ENCODE measurements around the gene PRSS33.

Gene PRSS33

DNA sequence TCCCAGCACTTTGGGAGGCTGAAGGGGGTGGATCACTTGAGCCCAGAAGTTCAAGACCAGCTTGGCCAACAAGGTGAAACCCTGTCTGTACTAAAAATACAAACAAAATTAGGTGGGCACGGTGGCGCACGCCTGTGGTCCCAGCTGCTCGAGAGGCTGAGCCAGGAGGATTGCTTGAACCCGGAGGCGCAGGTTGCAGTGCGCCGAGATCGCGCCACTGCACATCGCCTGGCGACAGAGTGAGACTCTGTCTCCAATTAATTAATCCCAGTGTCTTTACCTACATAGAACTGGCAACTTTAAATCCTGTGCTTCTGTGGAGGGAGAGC lies 8.8 kb downstream of the PRSS33 start:
- Histone ChIP-seq H3K4me3 (ENCODE audit: low read length) (no peak overlapping the region), H3K9ac (ENCODE audit: low read length) (peak overlapping the region; percentile 99), H3K27ac (ENCODE audit: low read depth, low read length) (no peak overlapping the region), H2BK15ac (replicated peaks; ENCODE audit: low read depth) (no peak overlapping the region), H3K18ac (ENCODE audit: low read length) (no peak overlapping the region), H3K4me2 (ENCODE audit: low read length) (no peak overlapping the region), H3K4me1 (ENCODE audit: control insufficient read depth, low read depth, low read length) (peaks cover 4% of the 10 kb centered on the region), H3K4ac (ENCODE audit: low read depth, low read length) (no peak overlapping the region), H3K79me1 (ENCODE audit: low read length) (peaks cover 11% of the 10 kb centered on the region), H2BK120ac (ENCODE audit: low read depth, low read length) (no peak overlapping the region), H3K23ac (ENCODE audit: low read length) (no peak overlapping the region), H2AK5ac (ENCODE audit: low read length) (no peak overlapping the region), H2BK5ac (ENCODE audit: low read length) (no peak overlapping the region), H4K8ac (ENCODE audit: low read depth, low read length) (no peak overlapping the region), H3K36me3 (ENCODE audit: control insufficient read depth, insufficient read depth, low read length) (no peaks in the 10 kb centered on the region), H3K56ac (ENCODE audit: low read length) (peak overlapping the region; percentile 100), H3K79me2 (ENCODE audit: control insufficient read depth, insufficient read depth, low read length) (peaks cover 17% of the 10 kb centered on the region), H3K27me3 (ENCODE audit: insufficient read depth, low read length, poor library complexity) (no peaks in the 10 kb centered on the region), H4K5ac (ENCODE audit: low read length) (no peak overlapping the region)
- WGBS (ENCODE audit: extremely low coverage, insufficient coverage, low lambda C conversion rate), result no CpG with 5 or more reads among the region's 12 CpGs
- DNase-seq, result no peak

DNA sequence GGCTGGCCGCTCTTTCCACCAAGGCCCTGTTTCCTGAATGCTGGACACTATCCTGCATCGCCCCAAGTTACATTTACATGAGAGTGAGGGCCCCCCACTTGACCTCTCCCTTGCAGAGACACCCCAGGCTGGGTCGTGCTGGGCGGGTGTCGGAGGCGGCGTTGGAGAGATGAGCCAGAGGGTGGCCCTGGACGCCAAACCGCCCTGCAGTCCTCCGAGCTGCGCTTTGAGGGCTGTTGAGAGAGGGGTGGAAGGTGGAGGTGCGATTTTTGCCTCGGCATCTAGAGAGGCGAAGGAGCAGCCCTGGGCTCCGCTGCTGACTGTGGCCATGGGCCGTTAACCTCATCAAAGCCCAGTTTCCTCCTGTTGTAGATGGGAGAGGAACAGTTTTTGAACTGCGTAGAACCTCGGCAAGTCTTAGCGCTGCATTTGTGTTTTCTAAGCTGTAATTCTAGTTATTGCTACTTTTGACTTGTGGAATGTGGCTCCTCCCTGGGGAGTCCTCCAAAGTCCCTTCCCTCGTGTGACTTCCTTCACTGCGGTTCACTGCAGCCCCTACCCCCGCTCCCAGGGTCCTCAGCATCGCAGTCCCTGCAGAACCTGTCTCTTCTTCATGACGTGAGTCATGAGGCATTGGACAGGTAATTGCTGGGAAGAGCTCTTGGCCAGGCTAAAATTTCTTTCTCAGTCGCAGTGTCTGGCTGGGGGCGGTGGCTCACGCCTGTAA lies 9.3 kb downstream of the PRSS33 start:
- Histone ChIP-seq H3K27me3 (ENCODE audit: insufficient read depth, low read length, poor library complexity) (no peaks in the 10 kb centered on the region), H3K56ac (ENCODE audit: low read length) (peak overlapping the region; percentile 100), H2BK15ac (replicated peaks; ENCODE audit: low read depth) (no peak overlapping the region), H3K79me2 (ENCODE audit: control insufficient read depth, insufficient read depth, low read length) (peaks cover 17% of the 10 kb centered on the region), H3K4me3 (ENCODE audit: low read length) (peak overlapping the region; percentile 98), H4K5ac (ENCODE audit: low read length) (peak overlapping the region; percentile 7), H3K27ac (ENCODE audit: low read depth, low read length) (peak overlapping the region; percentile 93), H3K4ac (ENCODE audit: low read depth, low read length) (peak overlapping the region; percentile 83), H3K36me3 (ENCODE audit: control insufficient read depth, insufficient read depth, low read length) (no peaks in the 10 kb centered on the region), H3K9ac (ENCODE audit: low read length) (peak overlapping the region; percentile 99), H3K4me1 (ENCODE audit: control insufficient read depth, low read depth, low read length) (peaks cover 4% of the 10 kb centered on the region), H2BK120ac (ENCODE audit: low read depth, low read length) (peak overlapping the region; percentile 8), H3K23ac (ENCODE audit: low read length) (peak overlapping the region; percentile 100), H4K8ac (ENCODE audit: low read depth, low read length) (no peak overlapping the region), H2BK5ac (ENCODE audit: low read length) (peak overlapping the region; percentile 96), H3K4me2 (ENCODE audit: low read length) (peak overlapping the region; percentile 91), H2AK5ac (ENCODE audit: low read length) (peak overlapping the region; percentile 84), H3K79me1 (ENCODE audit: low read length) (peaks cover 11% of the 10 kb centered on the region), H3K18ac (ENCODE audit: low read length) (peak overlapping the region; percentile 97)
- no CpG with 5 or more reads among the region's 27 CpGs for WGBS (ENCODE audit: extremely low coverage, insufficient coverage, low lambda C conversion rate)
- DNase-seq, result peak; percentile 79

DNA sequence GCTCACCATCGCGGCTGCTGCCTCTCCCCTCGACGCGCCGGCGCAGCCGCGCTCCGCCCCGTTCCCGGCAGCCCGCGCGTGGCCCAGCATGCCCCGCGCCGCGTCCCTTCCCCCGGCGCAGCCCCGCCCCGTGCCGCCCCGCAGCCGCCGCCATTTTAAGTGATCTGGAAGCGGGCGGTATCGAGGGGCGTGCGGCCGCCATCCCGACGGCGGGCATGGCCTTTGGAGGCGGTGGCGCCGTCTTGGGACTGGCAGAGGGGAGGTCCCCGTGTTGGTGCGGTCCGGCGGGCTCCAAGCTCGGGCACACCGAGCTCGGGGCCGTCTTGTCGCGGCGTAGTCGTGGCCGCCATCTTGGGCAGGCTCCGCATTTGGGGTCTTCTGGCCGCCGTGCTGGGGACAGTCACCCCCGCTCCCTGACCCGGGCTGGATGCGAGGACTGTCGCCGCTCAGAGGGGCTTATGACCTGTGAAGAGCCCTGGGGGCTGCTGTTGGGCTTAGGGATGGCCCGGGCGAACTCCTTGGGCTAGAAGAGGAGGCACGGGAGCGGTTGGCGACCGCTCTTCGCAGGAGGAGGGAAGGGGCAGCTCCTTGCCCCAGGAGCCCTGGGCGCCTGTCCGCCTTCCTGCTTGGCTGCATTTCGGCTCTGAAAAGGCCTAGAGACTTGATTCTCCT lies 10.0 kb downstream of the PRSS33 start, which contains the start of gene ELOB:
Gene ELOB, minus strand, starts transcription at position 50 of the 672 bp plus-strand sequence. Its CDS starts 41 bp downstream, at position 9.
- DNase-seq, result peak; percentile 90
- no CpG with 5 or more reads among the region's 70 CpGs for whole genome bisulfite sequencing (ENCODE audit: extremely low coverage, insufficient coverage, low lambda C conversion rate)
- H2BK15ac ChIP-seq (replicated peaks; ENCODE audit: low read depth), result no peak within 1 kb of the TSS

DNA sequence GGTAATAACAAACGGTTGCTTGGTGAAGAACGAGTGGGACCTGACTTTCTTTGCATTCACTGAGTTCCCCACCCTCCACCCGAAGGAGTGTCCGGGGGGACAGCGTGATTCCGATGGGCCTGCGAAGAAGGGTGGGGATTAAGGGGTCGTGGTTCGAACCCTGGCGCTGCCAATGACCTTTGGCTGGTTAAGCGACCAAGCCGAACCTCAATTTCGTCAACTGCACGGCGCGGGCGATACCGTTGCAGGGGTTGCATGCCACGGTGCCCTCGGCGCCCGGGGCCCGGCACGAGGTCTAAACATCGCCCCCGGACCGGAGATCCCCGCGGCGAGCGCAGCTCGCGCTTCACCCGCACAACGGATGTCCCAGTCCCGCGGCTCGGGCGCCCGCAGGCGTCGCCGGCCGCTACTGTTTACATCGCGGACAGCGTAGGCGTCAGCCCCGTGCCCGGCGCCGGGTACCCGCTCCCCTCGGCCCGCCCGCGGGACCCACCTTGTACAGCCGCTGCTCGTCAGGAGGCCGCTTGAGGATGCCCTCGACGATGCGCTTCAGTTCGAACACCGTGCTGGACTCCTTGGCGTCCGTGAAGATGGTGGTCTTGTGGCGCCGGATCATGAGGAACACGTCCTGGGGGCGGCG lies 10.7 kb downstream of the PRSS33 start:
- Histone ChIP-seq H3K4me3 (ENCODE audit: low read length) (peak overlapping the region; percentile 74), H3K56ac (ENCODE audit: low read length) (peak overlapping the region; percentile 94), H4K8ac (ENCODE audit: low read depth, low read length) (peak overlapping the region; percentile 29)

More for the DNA sequence above, 10.0 kb downstream of the PRSS33 start, which contains the start of gene ELOB:
- H3K36me3 ChIP-seq (ENCODE audit: control insufficient read depth, insufficient read depth, low read length), result peaks cover 1% of the 10 kb centered on the region
- H4K5ac ChIP-seq (ENCODE audit: low read length), result peak within 1 kb of the TSS; percentile 7
- peaks cover 4% of the 10 kb centered on the region for H3K4me1 ChIP-seq (ENCODE audit: control insufficient read depth, low read depth, low read length)
- H2BK120ac ChIP-seq (ENCODE audit: low read depth, low read length), result peak within 1 kb of the TSS; percentile 8
- peak within 1 kb of the TSS; percentile 97 for H3K18ac ChIP-seq (ENCODE audit: low read length)
- H3K4me2 ChIP-seq (ENCODE audit: low read length), result peak within 1 kb of the TSS; percentile 91
- peaks cover 11% of the 10 kb centered on the region for H3K79me1 ChIP-seq (ENCODE audit: low read length)
- peaks cover 17% of the 10 kb centered on the region for H3K79me2 ChIP-seq (ENCODE audit: control insufficient read depth, insufficient read depth, low read length)
- H3K23ac ChIP-seq (ENCODE audit: low read length), result peak within 1 kb of the TSS; percentile 100
- H3K56ac ChIP-seq (ENCODE audit: low read length), result peak within 1 kb of the TSS; percentile 100
- H3K27me3 ChIP-seq (ENCODE audit: insufficient read depth, low read length, poor library complexity), result no peaks in the 10 kb centered on the region
- peak within 1 kb of the TSS; percentile 95 for H2AK5ac ChIP-seq (ENCODE audit: low read length)
- peak within 1 kb of the TSS; percentile 83 for H3K4ac ChIP-seq (ENCODE audit: low read depth, low read length)
- H3K27ac ChIP-seq (ENCODE audit: low read depth, low read length), result peak within 1 kb of the TSS; percentile 93
- peak within 1 kb of the TSS; percentile 96 for H2BK5ac ChIP-seq (ENCODE audit: low read length)
- peak within 1 kb of the TSS; percentile 98 for H3K4me3 ChIP-seq (ENCODE audit: low read length)
- H3K9ac ChIP-seq (ENCODE audit: low read length), result peak within 1 kb of the TSS; percentile 99
- H4K8ac ChIP-seq (ENCODE audit: low read depth, low read length), result peak within 1 kb of the TSS; percentile 98

DNA sequence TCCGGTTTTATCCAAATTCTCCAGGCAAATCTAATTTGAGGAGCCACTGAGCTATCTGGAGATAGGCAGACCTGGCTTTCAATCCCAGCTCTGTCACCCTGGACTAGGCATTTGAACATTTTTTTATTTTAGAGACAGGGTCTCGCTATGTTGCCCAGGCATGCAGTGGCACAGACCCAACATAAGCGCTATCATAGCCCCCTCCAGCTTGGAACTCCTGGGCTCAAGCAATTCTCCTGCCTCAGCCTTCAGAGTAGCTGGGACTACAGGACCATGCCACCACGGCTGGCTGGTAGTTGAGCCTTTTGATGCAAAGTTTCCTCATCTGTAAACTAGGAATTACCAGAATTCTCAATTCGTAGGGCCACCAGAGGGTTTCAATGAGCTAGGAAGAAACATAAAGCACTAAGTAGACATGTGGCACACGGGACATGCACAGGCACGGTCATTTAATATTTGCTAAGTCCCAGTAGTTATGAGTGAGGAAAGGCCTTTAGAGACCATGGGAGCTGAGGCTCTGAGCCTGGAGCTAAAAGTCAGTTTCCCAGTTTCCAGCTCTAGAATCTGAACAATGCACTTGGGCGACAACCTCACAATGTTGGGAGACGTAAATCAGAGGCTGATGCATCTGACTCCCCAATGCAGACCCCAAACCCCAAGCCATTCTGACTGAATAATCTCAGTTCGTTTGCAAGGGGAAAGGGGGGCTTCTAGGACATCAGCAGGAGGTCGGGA lies 11.4 kb downstream of the PRSS33 start:
- Histone ChIP-seq H3K4ac (ENCODE audit: low read depth, low read length) (no peak overlapping the region), H3K4me3 (ENCODE audit: low read length) (peak overlapping the region; percentile 74), H3K4me2 (ENCODE audit: low read length) (peak overlapping the region; percentile 64), H3K23ac (ENCODE audit: low read length) (peak overlapping the region; percentile 66), H3K79me2 (ENCODE audit: control insufficient read depth, insufficient read depth, low read length) (peaks cover 17% of the 10 kb centered on the region), H3K4me1 (ENCODE audit: control insufficient read depth, low read depth, low read length) (peaks cover 4% of the 10 kb centered on the region), H2AK5ac (ENCODE audit: low read length) (no peak overlapping the region), H3K79me1 (ENCODE audit: low read length) (peaks cover 11% of the 10 kb centered on the region), H4K5ac (ENCODE audit: low read length) (no peak overlapping the region), H3K27me3 (ENCODE audit: insufficient read depth, low read length, poor library complexity) (no peaks in the 10 kb centered on the region), H2BK15ac (replicated peaks; ENCODE audit: low read depth) (no peak overlapping the region), H3K27ac (ENCODE audit: low read depth, low read length) (no peak overlapping the region), H3K18ac (ENCODE audit: low read length) (no peak overlapping the region), H2BK5ac (ENCODE audit: low read length) (no peak overlapping the region), H4K8ac (ENCODE audit: low read depth, low read length) (no peak overlapping the region), H2BK120ac (ENCODE audit: low read depth, low read length) (no peak overlapping the region), H3K9ac (ENCODE audit: low read length) (peak overlapping the region; percentile 84), H3K56ac (ENCODE audit: low read length) (peak overlapping the region; percentile 94), H3K36me3 (ENCODE audit: control insufficient read depth, insufficient read depth, low read length) (peaks cover 10% of the 10 kb centered on the region)
- WGBS (ENCODE audit: extremely low coverage, insufficient coverage, low lambda C conversion rate), result no CpG with 5 or more reads among the region's 11 CpGs
- no peak for DNase-seq

More for the DNA sequence above, 10.7 kb downstream of the PRSS33 start:
- Histone ChIP-seq H2BK120ac (ENCODE audit: low read depth, low read length) (no peak overlapping the region), H3K27me3 (ENCODE audit: insufficient read depth, low read length, poor library complexity) (no peaks in the 10 kb centered on the region), H4K5ac (ENCODE audit: low read length) (no peak overlapping the region), H3K18ac (ENCODE audit: low read length) (peak overlapping the region; percentile 75), H3K27ac (ENCODE audit: low read depth, low read length) (no peak overlapping the region), H3K4me1 (ENCODE audit: control insufficient read depth, low read depth, low read length) (peaks cover 4% of the 10 kb centered on the region), H3K4me2 (ENCODE audit: low read length) (peak overlapping the region; percentile 64), H2BK15ac (replicated peaks; ENCODE audit: low read depth) (no peak overlapping the region), H3K4ac (ENCODE audit: low read depth, low read length) (peak overlapping the region; percentile 77), H3K79me1 (ENCODE audit: low read length) (peaks cover 11% of the 10 kb centered on the region), H2BK5ac (ENCODE audit: low read length) (no peak overlapping the region), H3K9ac (ENCODE audit: low read length) (peak overlapping the region; percentile 84), H2AK5ac (ENCODE audit: low read length) (no peak overlapping the region), H3K36me3 (ENCODE audit: control insufficient read depth, insufficient read depth, low read length) (peaks cover 3% of the 10 kb centered on the region), H3K23ac (ENCODE audit: low read length) (peak overlapping the region; percentile 66), H3K79me2 (ENCODE audit: control insufficient read depth, insufficient read depth, low read length) (peaks cover 17% of the 10 kb centered on the region)
- WGBS (ENCODE audit: extremely low coverage, insufficient coverage, low lambda C conversion rate), result no CpG with 5 or more reads among the region's 72 CpGs
- DNase-seq, result peak; percentile 34
